Chondrocyte (in vitro differentiated cells): ENCODE data around the gene GNG3. TPM values are rescaled to one million over a fixed set of nuclear protein-coding genes. Genes with fewer than 3 reads are reported as not detected.

Experiments used
- DNase-seq: peaks from one replicate; pipeline ENCODE4 v3.0.0; 2021; ENCODE audit warnings: mixed read lengths, low spot score
- H3K27ac Mint-ChIP-seq: one replicate; pipeline ENCODE4 v1.8.0; 2021; ENCODE audit warnings: mild to moderate bottlenecking, moderate library complexity, mixed read lengths; ENCODE audit not compliant: unreplicated experiment
- H3K27me3 Mint-ChIP-seq: 2 replicates; pipeline ENCODE4 v1.8.0; 2021; ENCODE audit warnings: low read depth, mixed read lengths
- H3K36me3 Mint-ChIP-seq: 2 replicates; pipeline ENCODE4 v1.8.0; 2021; ENCODE audit warnings: low read depth, mixed read lengths
- H3K4me1 Mint-ChIP-seq: 2 replicates; pipeline ENCODE4 v1.8.0; 2021; ENCODE audit warnings: low read depth, mild to moderate bottlenecking, mixed read lengths
- H3K4me3 Mint-ChIP-seq: one replicate; pipeline ENCODE4 v1.8.0; 2021; ENCODE audit warnings: mild to moderate bottlenecking, moderate library complexity, mixed read lengths; ENCODE audit not compliant: unreplicated experiment
- H3K9me3 Mint-ChIP-seq: 2 replicates; pipeline ENCODE4 v1.8.0; 2021; ENCODE audit warnings: low read depth, mixed read lengths
- long read RNA-seq: library from polyadenylated mRNA; stranded (forward); transcript quantifications from one replicate; pipeline ENCODE4 v2.0.0, GENCODE V29; 2021
- total RNA-seq: library from RNA; stranded (reverse); gene quantifications from 3 replicates; pipeline ENCODE4 v1.2.1, GENCODE V29; 2021
- TF ChIP-seq, protein P1 (sequence below): fragments of 200-600 bp; sonication (generic); IDR thresholded peaks from 2 replicates; pipeline ENCODE4 v1.5.0; 2021; ENCODE audit warnings: antibody characterized with exemption, mild to moderate bottlenecking, moderate library complexity

The GNG3 gene
- total RNA-seq, result not detected in 3 replicates
- long read RNA-seq, result 0 reads

- DNase-seq, result peak; percentile 69
- Mint-ChIP-seq H3K9me3 (no peaks in the 10 kb centered on the region), H3K4me1 (peaks cover 38% of the 10 kb centered on the region), H3K27me3 (no peaks in the 10 kb centered on the region), H3K27ac (peak within 1 kb of the TSS; percentile 84), H3K4me3 (peak within 1 kb of the TSS; percentile 92), H3K36me3 (peaks cover 10% of the 10 kb centered on the region)
- TF ChIP-seq, protein P1, sequence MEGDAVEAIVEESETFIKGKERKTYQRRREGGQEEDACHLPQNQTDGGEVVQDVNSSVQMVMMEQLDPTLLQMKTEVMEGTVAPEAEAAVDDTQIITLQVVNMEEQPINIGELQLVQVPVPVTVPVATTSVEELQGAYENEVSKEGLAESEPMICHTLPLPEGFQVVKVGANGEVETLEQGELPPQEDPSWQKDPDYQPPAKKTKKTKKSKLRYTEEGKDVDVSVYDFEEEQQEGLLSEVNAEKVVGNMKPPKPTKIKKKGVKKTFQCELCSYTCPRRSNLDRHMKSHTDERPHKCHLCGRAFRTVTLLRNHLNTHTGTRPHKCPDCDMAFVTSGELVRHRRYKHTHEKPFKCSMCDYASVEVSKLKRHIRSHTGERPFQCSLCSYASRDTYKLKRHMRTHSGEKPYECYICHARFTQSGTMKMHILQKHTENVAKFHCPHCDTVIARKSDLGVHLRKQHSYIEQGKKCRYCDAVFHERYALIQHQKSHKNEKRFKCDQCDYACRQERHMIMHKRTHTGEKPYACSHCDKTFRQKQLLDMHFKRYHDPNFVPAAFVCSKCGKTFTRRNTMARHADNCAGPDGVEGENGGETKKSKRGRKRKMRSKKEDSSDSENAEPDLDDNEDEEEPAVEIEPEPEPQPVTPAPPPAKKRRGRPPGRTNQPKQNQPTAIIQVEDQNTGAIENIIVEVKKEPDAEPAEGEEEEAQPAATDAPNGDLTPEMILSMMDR, result no peak
Observed at GRCh38 chr11:62707277-62707861, at the start of gene GNG3, which contains the start of gene BSCL2. TSS of gene GNG3 (plus strand) at chr11:62707676. CDS start at chr11:62708296, 620 bp downstream. TSS of gene BSCL2 (minus strand) at chr11:62707424. CDS start at chr11:62707195, 229 bp downstream.

DNA sequence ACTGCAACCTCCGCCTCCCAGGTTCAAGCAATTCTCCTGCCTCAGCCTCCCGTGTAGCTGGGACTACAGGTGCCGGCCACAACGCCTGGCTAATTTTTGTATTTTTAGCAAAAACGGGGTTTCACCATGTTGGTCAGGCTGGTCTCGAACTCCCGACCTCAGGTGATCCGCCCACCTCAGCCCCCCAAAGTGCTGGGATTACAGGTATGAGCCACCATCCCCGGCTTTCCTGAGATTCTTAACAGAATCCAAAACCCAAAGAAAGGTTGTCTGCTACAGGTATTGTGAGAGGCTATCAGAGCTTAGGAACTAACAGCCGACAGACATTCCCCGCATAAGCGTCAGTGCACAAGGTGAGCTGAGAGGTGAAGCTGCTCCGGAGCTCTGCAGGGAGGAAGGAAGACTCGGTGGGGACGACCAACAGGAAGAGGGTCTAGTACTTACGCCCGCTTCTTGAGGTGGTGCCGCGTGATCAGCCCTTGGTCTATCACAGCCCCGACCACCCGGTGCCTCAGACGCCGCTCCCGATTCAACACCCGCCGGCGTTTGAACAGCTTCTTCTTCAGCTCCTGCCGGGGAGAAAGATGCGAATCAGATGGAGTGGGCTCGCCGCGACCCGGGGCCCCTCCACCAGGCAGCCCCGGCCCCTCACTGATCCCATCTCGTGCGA, 42.9 kb upstream of the GNG3 start:
- TF ChIP-seq, protein P1, result no peak
- H3K9me3 Mint-ChIP-seq, result no peaks in the 10 kb centered on the region
- peaks cover 7% of the 10 kb centered on the region for H3K36me3 Mint-ChIP-seq
- H3K4me1 Mint-ChIP-seq, result peaks cover 26% of the 10 kb centered on the region
- no peaks in the 10 kb centered on the region for H3K27me3 Mint-ChIP-seq
- H3K27ac Mint-ChIP-seq, result peak overlapping the region; percentile 93
- peak overlapping the region; percentile 94 for H3K4me3 Mint-ChIP-seq
- DNase-seq, result no peak

- Mint-ChIP-seq H3K4me3 (peak within 1 kb of the TSS; percentile 94), H3K4me1 (peaks cover 31% of the 10 kb centered on the region), H3K36me3 (peaks cover 7% of the 10 kb centered on the region), H3K9me3 (no peaks in the 10 kb centered on the region), H3K27me3 (no peaks in the 10 kb centered on the region), H3K27ac (peak within 1 kb of the TSS; percentile 93)
- peak; percentile 98 for DNase-seq
- TF ChIP-seq, protein P1, result no peak
Observed at GRCh38 chr11:62665075-62665598, 42.3 kb upstream of the GNG3 start, which contains the start of the genes C11orf98 and CSKMT. TSS of gene C11orf98 (minus strand) at chr11:62665210. CDS start at chr11:62665169, 41 bp downstream. TSS of gene CSKMT (plus strand) at chr11:62665312. CDS start at chr11:62665880, 568 bp downstream.

DNA sequence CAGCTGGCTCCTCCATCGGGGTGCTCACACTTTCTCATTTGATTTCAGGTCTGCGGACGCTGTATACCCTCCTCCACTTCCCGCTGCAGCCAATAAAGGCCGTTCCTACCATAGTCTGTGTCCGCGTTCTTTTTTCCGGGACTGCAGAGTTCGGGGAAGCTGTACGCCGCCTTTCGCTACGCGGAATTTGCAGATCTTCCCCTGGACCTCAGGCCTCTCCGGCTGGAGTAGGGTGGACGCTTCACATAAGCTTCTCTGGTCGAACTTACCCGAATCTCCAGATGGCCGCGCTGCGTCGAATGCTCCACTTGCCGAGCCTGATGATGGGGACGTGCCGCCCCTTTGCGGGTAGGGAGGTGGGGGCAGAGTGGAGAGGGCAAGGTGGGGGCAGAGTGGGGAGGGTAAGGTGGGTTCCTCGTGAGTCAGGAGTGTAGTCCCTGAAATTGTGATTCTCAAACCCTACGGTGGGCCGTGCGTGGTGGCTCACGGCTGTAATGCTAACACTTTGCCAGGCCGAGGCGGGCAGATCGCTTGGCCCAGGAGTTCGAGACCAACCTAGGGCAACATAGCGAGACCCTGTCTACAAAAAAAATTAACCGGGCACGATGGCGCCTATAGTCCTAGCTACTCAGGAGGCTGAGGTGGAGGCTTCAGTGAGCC, 41.7 kb upstream of the GNG3 start:
- DNase-seq, result no peak
- Mint-ChIP-seq H3K27me3 (no peaks in the 10 kb centered on the region), H3K4me1 (peaks cover 36% of the 10 kb centered on the region), H3K9me3 (no peaks in the 10 kb centered on the region), H3K36me3 (peaks cover 7% of the 10 kb centered on the region), H3K4me3 (peak overlapping the region; percentile 94), H3K27ac (peak overlapping the region; percentile 93)
- TF ChIP-seq, protein P1, result no peak
